CD1c-positive myeloid dendritic cell (primary cell): Measurements from ENCODE around the gene CD19.
A peak's percentile ranks its signal among the peaks of the same experiment; 100 is the strongest.

Source experiments
- DNase-seq: peaks from one replicate; pipeline ENCODE4 v3.0.0-alpha.2; 2016; ENCODE audit errors: extremely low spot score

CD19 gene

GRCh38 chr16:28982418-28982817 lies 50.6 kb downstream of the CD19 start:
- no peak for DNase-seq

DNA sequence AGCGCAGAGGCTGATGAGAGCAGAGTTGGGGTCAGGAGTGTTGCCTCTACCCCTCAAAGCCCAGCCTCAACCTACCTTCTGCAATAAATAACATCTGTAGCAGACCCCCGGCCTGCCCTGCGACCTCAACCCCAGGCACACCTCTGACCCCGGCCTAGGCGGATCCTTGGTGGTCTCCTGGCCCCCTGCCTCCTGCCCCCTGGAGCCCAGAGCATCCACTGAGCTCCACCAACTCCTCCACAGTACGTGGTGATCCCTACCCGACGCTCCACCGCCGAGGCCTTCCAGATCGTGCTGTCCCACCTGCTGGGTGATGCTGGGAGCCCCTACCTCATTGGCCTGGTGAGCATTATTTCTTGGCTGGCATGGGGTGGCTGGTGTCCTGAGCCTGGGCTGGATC lies 51.2 kb downstream of the CD19 start:
- no peak for DNase-seq

GRCh38 chr16:28983644-28984043 lies 51.9 kb downstream of the CD19 start:
- DNase-seq, result no peak

DNA sequence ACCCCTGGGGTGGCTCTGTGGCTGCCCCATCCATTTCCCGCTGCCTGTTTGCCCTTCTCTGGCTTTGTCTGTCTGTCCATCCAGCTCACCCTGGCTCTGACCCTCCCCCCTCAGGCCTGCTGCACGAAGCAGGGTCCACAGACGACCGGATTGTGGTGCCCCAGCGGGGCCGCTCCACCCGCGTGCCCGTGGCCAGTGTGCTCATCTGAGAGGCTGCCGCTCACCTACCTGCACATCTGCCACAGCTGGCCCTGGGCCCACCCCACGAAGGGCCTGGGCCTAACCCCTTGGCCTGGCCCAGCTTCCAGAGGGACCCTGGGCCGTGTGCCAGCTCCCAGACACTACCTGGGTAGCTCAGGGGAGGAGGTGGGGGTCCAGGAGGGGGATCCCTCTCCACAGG lies 52.3 kb downstream of the CD19 start:
- no peak for DNase-seq

DNA sequence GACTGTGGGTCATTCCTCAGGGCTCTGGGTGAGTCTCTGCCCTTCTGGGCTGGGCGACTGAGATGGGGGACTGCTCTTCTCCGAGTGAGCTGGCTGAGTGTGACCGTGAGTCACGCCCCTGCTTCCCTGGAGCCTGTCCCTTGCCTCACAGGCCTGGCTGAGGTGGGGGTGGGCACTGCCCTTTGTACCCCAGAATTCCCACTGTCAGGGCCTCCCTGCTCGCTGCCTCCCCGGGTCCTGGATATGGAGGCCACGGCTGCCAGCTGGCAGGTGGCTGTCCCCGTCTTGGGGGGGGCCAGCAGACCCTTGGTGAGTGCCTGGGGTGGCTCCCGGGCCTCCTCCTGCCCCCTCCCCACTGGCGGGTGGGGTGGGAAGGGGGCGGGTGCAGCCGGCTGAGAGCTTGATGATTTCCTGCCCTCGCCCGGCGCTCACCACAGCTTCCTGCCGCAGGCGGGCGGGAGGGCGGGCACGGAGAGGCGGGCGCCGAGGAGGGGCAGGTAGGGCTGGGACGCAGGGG lies 52.9 kb downstream of the CD19 start, which contains the start of gene LAT:
LAT (plus strand) TSS at position 434 of the 517 bp plus-strand sequence. CDS start 366 bp downstream, outside the sequence.
- DNase-seq, result peak; percentile 51

- no peak for DNase-seq
These were observed 53.7 kb downstream of the CD19 start for GRCh38 chr16:28985211-28986041.

- DNase-seq, result no peak
These were observed 54.3 kb downstream of the CD19 start for GRCh38 chr16:28986046-28986445.

- DNase-seq, result no peak
These were observed 54.7 kb downstream of the CD19 start for GRCh38 chr16:28986492-28986891.

GRCh38 chr16:28987170-28987853 lies 55.5 kb downstream of the CD19 start:
- no peak for DNase-seq
